Right lobe of liver (tissue), 4 donors: Measurements from ENCODE around the gene LAMC2.

Experiments used
- POLR2A ChIP-seq: fragments of 450-650 bp; IDR thresholded peaks from one replicate; pipeline ENCODE4 v1.6.1; 2017; ENCODE audit warnings: antibody characterized with exemption, mild to moderate bottlenecking
- TF ChIP-seq, protein P1 (sequence below), 4 donors: fragments of 200-600 bp in 3 of 4; fragments of 450-650 bp in 1 of 4; IDR thresholded peaks; one replicate each; pipeline versions ENCODE4 v1.5.1 to v1.8.0; 2016 to 2022; ENCODE audit warnings: antibody characterized with exemption in 4 of 4, mild to moderate bottlenecking in 2 of 4
- donor health status: DM: no; HTN: no; CAD: no.
- donor health status: DM: no; HTN: no; CAD: no.
- donor health status: DM: no; HTN: yes; CAD: no.

DNA sequence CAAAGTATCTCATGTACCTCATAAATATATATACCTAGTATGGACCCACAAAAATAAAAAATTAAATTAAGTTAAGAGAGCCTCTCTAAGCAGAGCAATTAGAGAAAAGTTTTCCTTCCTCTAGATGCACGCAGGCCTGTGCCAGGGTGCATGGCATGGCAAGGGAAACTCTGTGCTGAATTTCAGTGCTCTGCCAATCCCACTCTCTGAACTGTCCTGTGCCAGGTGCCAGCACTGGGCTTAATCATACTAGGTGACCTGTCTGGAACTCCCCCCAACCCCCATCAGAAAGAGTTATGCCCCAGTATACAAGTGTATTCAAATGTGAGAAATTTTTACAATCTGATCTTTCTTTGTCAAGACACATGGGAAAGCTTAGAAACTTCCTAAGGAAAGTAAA lies 10.4 kb upstream of the LAMC2 start:
- TF ChIP-seq, protein P1, sequence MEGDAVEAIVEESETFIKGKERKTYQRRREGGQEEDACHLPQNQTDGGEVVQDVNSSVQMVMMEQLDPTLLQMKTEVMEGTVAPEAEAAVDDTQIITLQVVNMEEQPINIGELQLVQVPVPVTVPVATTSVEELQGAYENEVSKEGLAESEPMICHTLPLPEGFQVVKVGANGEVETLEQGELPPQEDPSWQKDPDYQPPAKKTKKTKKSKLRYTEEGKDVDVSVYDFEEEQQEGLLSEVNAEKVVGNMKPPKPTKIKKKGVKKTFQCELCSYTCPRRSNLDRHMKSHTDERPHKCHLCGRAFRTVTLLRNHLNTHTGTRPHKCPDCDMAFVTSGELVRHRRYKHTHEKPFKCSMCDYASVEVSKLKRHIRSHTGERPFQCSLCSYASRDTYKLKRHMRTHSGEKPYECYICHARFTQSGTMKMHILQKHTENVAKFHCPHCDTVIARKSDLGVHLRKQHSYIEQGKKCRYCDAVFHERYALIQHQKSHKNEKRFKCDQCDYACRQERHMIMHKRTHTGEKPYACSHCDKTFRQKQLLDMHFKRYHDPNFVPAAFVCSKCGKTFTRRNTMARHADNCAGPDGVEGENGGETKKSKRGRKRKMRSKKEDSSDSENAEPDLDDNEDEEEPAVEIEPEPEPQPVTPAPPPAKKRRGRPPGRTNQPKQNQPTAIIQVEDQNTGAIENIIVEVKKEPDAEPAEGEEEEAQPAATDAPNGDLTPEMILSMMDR (IDR thresholded peaks at IDR 0.05): no peak
- TF ChIP-seq POLR2A: no peak
